ENCODE data around the gene SGPL1. TPM values are rescaled to one million over a fixed set of nuclear protein-coding genes. Genes with fewer than 3 reads are reported as not detected.
"Not testable (repeated sequence)": the region's sequence is repeated elsewhere in the genome, so short reads cannot be mapped to it uniquely, and the experiment has no call there.

Gene SGPL1
- polyA plus RNA-seq, 1 donor (not counting 4 experiments of a cell fraction or from before 2014, with no cell fraction given), result 31.4 TPM

GRCh38 chr10:70917635-70918034, 101.9 kb downstream of the SGPL1 start:
- H3K36me3 ChIP-seq (ENCODE audit: control insufficient read depth in 2 of 2, extremely low read depth in 1 of 2, insufficient read depth in 2 of 2, low read length in 2 of 2), result no peaks in the 10 kb centered on the region
- no peak overlapping the region for H3K4me2 ChIP-seq (ENCODE audit: control insufficient read depth, extremely low read depth, insufficient read depth, low read depth, low read length)
- dilution Hi-C loops (cut with MboI; ENCODE audit: extremely low pct_ligation_motif_present, low sequenced_read_pairs), result no loop called here
- FAIRE-seq, result no peak
- H3K9me3 ChIP-seq (ENCODE audit: control insufficient read depth, low read depth, low read length), result no peaks in the 10 kb centered on the region
- no peak for DNase-seq (ENCODE audit: low read depth, low spot score)
- peaks cover 29% of the 10 kb centered on the region for H3K27me3 ChIP-seq (ENCODE audit: control insufficient read depth, extremely low read depth, insufficient read depth, low read length)
- TF ChIP-seq EZH2 (IDR thresholded peaks at IDR 0.05; ENCODE audit: low read length) (no peak), CTCF (optimal IDR thresholded peaks at IDR 0.05 in 1 of 3, IDR thresholded peaks at IDR 0.05 in 1 of 3, conservative IDR thresholded peaks at IDR 0.05 in 1 of 3; ENCODE audit: extremely low read depth in 1 of 3, insufficient read depth in 2 of 3, low read length in 3 of 3) (no peak)
- H3K4me3 ChIP-seq (ENCODE audit: control insufficient read depth in 2 of 3, extremely low read depth in 1 of 3, insufficient read depth in 2 of 3, low read depth in 1 of 3, low read length in 3 of 3), result no peak overlapping the region
- no peaks in the 10 kb centered on the region for H3K4me1 ChIP-seq (ENCODE audit: control insufficient read depth, extremely low read depth, insufficient read depth, low read length)
- H4K20me1 ChIP-seq (ENCODE audit: control insufficient read depth, extremely low read depth, insufficient read depth, low read length), result no peaks in the 10 kb centered on the region
- no peak overlapping the region for H3K9ac ChIP-seq (ENCODE audit: control insufficient read depth, extremely low read depth, insufficient read depth, low read length)
- H3K79me2 ChIP-seq (ENCODE audit: control insufficient read depth, insufficient read depth, low read length), result no peaks in the 10 kb centered on the region
- H2AFZ ChIP-seq (ENCODE audit: control insufficient read depth, low read length), result no peak overlapping the region
- H3K27ac ChIP-seq (ENCODE audit: control insufficient read depth, insufficient read depth, low read length), result no peak overlapping the region
- no peaks in the 10 kb centered on the region for H3K9me1 ChIP-seq (ENCODE audit: control insufficient read depth, extremely low read depth, insufficient read depth, low read length)

GRCh38 chr10:70918851-70919530, 103.2 kb downstream of the SGPL1 start:
- H3K9me3 ChIP-seq (ENCODE audit: control insufficient read depth, low read depth, low read length), result no peaks in the 10 kb centered on the region
- no peaks in the 10 kb centered on the region for H3K9me1 ChIP-seq (ENCODE audit: control insufficient read depth, extremely low read depth, insufficient read depth, low read length)
- H4K20me1 ChIP-seq (ENCODE audit: control insufficient read depth, extremely low read depth, insufficient read depth, low read length), result no peaks in the 10 kb centered on the region
- H3K9ac ChIP-seq (ENCODE audit: control insufficient read depth, extremely low read depth, insufficient read depth, low read length), result no peak overlapping the region
- DNase-seq (ENCODE audit: low read depth, low spot score), result no peak
- TF ChIP-seq CTCF (optimal IDR thresholded peaks at IDR 0.05 in 1 of 3, IDR thresholded peaks at IDR 0.05 in 1 of 3, conservative IDR thresholded peaks at IDR 0.05 in 1 of 3; ENCODE audit: extremely low read depth in 1 of 3, insufficient read depth in 2 of 3, low read length in 3 of 3), result no peak
- no peak for TF ChIP-seq EZH2 (IDR thresholded peaks at IDR 0.05; ENCODE audit: low read length)
- H3K79me2 ChIP-seq (ENCODE audit: control insufficient read depth, insufficient read depth, low read length), result no peaks in the 10 kb centered on the region
- no peak for FAIRE-seq
- H3K4me2 ChIP-seq (ENCODE audit: control insufficient read depth, extremely low read depth, insufficient read depth, low read depth, low read length), result no peak overlapping the region
- H3K27me3 ChIP-seq (ENCODE audit: control insufficient read depth, extremely low read depth, insufficient read depth, low read length), result peaks cover 22% of the 10 kb centered on the region
- H3K4me3 ChIP-seq (ENCODE audit: control insufficient read depth in 2 of 3, extremely low read depth in 1 of 3, insufficient read depth in 2 of 3, low read depth in 1 of 3, low read length in 3 of 3), result no peak overlapping the region
- no peak overlapping the region for H2AFZ ChIP-seq (ENCODE audit: control insufficient read depth, low read length)
- no peak overlapping the region for H3K27ac ChIP-seq (ENCODE audit: control insufficient read depth, insufficient read depth, low read length)
- no peaks in the 10 kb centered on the region for H3K36me3 ChIP-seq (ENCODE audit: control insufficient read depth in 2 of 2, extremely low read depth in 1 of 2, insufficient read depth in 2 of 2, low read length in 2 of 2)
- H3K4me1 ChIP-seq (ENCODE audit: control insufficient read depth, extremely low read depth, insufficient read depth, low read length), result no peaks in the 10 kb centered on the region
- dilution Hi-C loops (cut with MboI; ENCODE audit: extremely low pct_ligation_motif_present, low sequenced_read_pairs), result no loop called here

- DNase-seq (ENCODE audit: low read depth, low spot score); H3K4me1 ChIP-seq (ENCODE audit: control insufficient read depth, extremely low read depth, insufficient read depth, low read length); H3K27ac ChIP-seq (ENCODE audit: control insufficient read depth, insufficient read depth, low read length); H3K9me3 ChIP-seq (ENCODE audit: control insufficient read depth, low read depth, low read length); H3K36me3 ChIP-seq (ENCODE audit: control insufficient read depth in 2 of 2, extremely low read depth in 1 of 2, insufficient read depth in 2 of 2, low read length in 2 of 2); H4K20me1 ChIP-seq (ENCODE audit: control insufficient read depth, extremely low read depth, insufficient read depth, low read length); FAIRE-seq; H3K79me2 ChIP-seq (ENCODE audit: control insufficient read depth, insufficient read depth, low read length); H3K9me1 ChIP-seq (ENCODE audit: control insufficient read depth, extremely low read depth, insufficient read depth, low read length); H3K4me2 ChIP-seq (ENCODE audit: control insufficient read depth, extremely low read depth, insufficient read depth, low read depth, low read length); dilution Hi-C loops (cut with MboI; ENCODE audit: extremely low pct_ligation_motif_present, low sequenced_read_pairs); H3K9ac ChIP-seq (ENCODE audit: control insufficient read depth, extremely low read depth, insufficient read depth, low read length); H2AFZ ChIP-seq (ENCODE audit: control insufficient read depth, low read length); H3K4me3 ChIP-seq (ENCODE audit: control insufficient read depth in 2 of 3, extremely low read depth in 1 of 3, insufficient read depth in 2 of 3, low read depth in 1 of 3, low read length in 3 of 3): not testable (repeated sequence)
- peaks cover 26% of the 10 kb centered on the region for H3K27me3 ChIP-seq (ENCODE audit: control insufficient read depth, extremely low read depth, insufficient read depth, low read length)
Measured at GRCh38 chr10:70919906-70920305, 104.2 kb downstream of the SGPL1 start.
